HepG2 (cell line): Measurements from ENCODE around the gene GRB2.

Experiments
- JUNB ChIP-seq: sonication (generic); formaldehyde crosslinking; IDR thresholded peaks from 2 replicates; pipeline ENCODE4 v1.8.0; 2022; ENCODE audit warnings: missing genetic modification reagents, mild to moderate bottlenecking, borderline replicate concordance
- KLF16 ChIP-seq, 2 experiments: sonication (generic) in 1 of 2; formaldehyde crosslinking in 1 of 2; IDR thresholded peaks; 2 replicates each; pipeline versions ENCODE4 v1.6.1 to v1.8.0; 2016 to 2023; ENCODE audit warnings: missing genetic modification reagents in 2 of 2, missing compliant biosample characterization in 1 of 2
- NBN ChIP-seq: fragments of 450-650 bp; conservative IDR thresholded peaks from 2 replicates; pipeline ENCODE4 v1.6.1; 2017
- POLR2A ChIP-seq, 2 experiments: IDR thresholded peaks; 2 replicates each; pipeline ENCODE4 v1.6.1; 2011; ENCODE audit warnings: low read depth in 2 of 2, low read length in 2 of 2, mild to moderate bottlenecking in 1 of 2, moderate library complexity in 1 of 2; ENCODE audit not compliant: insufficient read depth in 1 of 2
- SP1 ChIP-seq, 2 experiments: fragments of 450-650 bp in 1 of 2; sonication (generic) in 1 of 2; formaldehyde crosslinking in 1 of 2; IDR thresholded peaks; 2 replicates each; pipeline versions ENCODE4 v1.4.0 to v1.6.1; 2016 to 2020; ENCODE audit warnings: missing genetic modification reagents in 1 of 2
- SYNCRIP ChIP-seq: fragments of 200-400 bp; formaldehyde crosslinking; IDR thresholded peaks from 2 replicates; pipeline ENCODE4 v1.6.1; 2018; ENCODE audit warnings: mild to moderate bottlenecking, low read depth, low read length; ENCODE audit not compliant: insufficient read depth
- TOPORS ChIP-seq: sonication (generic); formaldehyde crosslinking; IDR thresholded peaks from 2 replicates; pipeline ENCODE4 v1.8.0; 2023; ENCODE audit warnings: mild to moderate bottlenecking, missing genetic modification reagents
- YY1 ChIP-seq: IDR thresholded peaks from 2 replicates; pipeline ENCODE4 v1.6.1; 2011; ENCODE audit warnings: low read length, low read depth, moderate library complexity, mild to moderate bottlenecking; ENCODE audit not compliant: insufficient read depth, insufficient replicate concordance
- ZNF441 ChIP-seq: sonication (generic); formaldehyde crosslinking; IDR thresholded peaks from 2 replicates; pipeline ENCODE4 v1.7.0; 2021; ENCODE audit warnings: missing genetic modification reagents, borderline replicate concordance
- ZNF451 ChIP-seq: sonication (generic); formaldehyde crosslinking; IDR thresholded peaks from 2 replicates; pipeline ENCODE4 v1.5.0; 2020; ENCODE audit warnings: mild to moderate bottlenecking, missing genetic modification reagents
- ZNF460 ChIP-seq: sonication (generic); formaldehyde crosslinking; IDR thresholded peaks from 2 replicates; pipeline ENCODE4 v1.5.1; 2020; ENCODE audit warnings: missing genetic modification reagents, mild to moderate bottlenecking, borderline replicate concordance
- ZNF530 ChIP-seq: sonication (generic); formaldehyde crosslinking; IDR thresholded peaks from 2 replicates; pipeline ENCODE4 v1.5.0; 2020; ENCODE audit warnings: low read depth, mild to moderate bottlenecking, missing genetic modification reagents
- TF ChIP-seq, protein P1 (sequence below), 2 experiments: sonication (generic) in 1 of 2; formaldehyde crosslinking in 1 of 2; IDR thresholded peaks; 2 replicates each; pipeline versions ENCODE4 v1.5.1 to v1.6.1; 2011 to 2020; ENCODE audit warnings: borderline replicate concordance in 1 of 2, low read depth in 1 of 2, low read length in 1 of 2, mild to moderate bottlenecking in 1 of 2, missing genetic modification reagents in 1 of 2, moderate library complexity in 1 of 2

DNA sequence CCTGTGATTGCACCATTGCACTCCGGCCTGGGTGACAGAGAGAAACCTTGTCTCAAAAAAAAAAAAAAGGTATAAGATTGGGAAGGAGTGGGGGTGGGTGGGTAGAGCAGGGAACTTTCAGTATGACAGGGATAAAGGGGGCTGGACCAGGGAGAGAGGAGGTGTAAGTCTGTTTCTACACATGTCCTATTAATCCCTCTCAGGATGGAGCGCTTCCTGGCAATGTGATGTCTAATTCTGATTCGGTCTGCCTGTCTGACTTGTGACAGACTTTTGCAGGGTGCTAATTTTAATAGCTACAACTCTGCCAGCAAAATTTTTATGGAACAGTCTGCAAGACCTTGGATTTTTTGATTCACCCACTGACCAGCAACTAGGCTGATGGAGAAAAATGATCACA is 62.5 kb downstream of the GRB2 start:
- no peak for TF ChIP-seq ZNF441 (CRISPR knock-in tag)
- no peak for TF ChIP-seq SP1 (IDR thresholded peaks at IDR 0.05)
- TF ChIP-seq SP1 (CRISPR knock-in tag; IDR thresholded peaks at IDR 0.05) = no peak
- TF ChIP-seq, protein P1, sequence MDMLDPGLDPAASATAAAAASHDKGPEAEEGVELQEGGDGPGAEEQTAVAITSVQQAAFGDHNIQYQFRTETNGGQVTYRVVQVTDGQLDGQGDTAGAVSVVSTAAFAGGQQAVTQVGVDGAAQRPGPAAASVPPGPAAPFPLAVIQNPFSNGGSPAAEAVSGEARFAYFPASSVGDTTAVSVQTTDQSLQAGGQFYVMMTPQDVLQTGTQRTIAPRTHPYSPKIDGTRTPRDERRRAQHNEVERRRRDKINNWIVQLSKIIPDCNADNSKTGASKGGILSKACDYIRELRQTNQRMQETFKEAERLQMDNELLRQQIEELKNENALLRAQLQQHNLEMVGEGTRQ (IDR thresholded peaks at IDR 0.05; ENCODE audit: low read depth, low read length) = no peak
- TF ChIP-seq, protein P1 (CRISPR knock-in tag; IDR thresholded peaks at IDR 0.05; ENCODE audit: borderline replicate concordance) = no peak
- TF ChIP-seq NBN = no peak
- no peak for TF ChIP-seq ZNF451 (CRISPR knock-in tag)
- TF ChIP-seq JUNB (CRISPR knock-in tag) = no peak
- TF ChIP-seq POLR2A (IDR thresholded peaks at IDR 0.05; ENCODE audit: insufficient read depth in 1 of 2, low read depth in 2 of 2, low read length in 2 of 2) = no peak
- no peak for TF ChIP-seq ZNF460 (CRISPR knock-in tag)
- TF ChIP-seq TOPORS (CRISPR knock-in tag) = no peak
- no peak for TF ChIP-seq ZNF530 (CRISPR knock-in tag)
- no peak for TF ChIP-seq YY1
- no peak for TF ChIP-seq KLF16 (CRISPR knock-in tag; IDR thresholded peaks at IDR 0.05)
- no peak for TF ChIP-seq SYNCRIP
